Measurements from ENCODE around the gene SLC9A8.

The SLC9A8 gene

GRCh38 chr20:49905415-49906091, 92.9 kb downstream of the SLC9A8 start:
- no peak for DNase-seq (ENCODE audit: extremely low read depth, low read depth)
- TF ChIP-seq, protein P1, sequence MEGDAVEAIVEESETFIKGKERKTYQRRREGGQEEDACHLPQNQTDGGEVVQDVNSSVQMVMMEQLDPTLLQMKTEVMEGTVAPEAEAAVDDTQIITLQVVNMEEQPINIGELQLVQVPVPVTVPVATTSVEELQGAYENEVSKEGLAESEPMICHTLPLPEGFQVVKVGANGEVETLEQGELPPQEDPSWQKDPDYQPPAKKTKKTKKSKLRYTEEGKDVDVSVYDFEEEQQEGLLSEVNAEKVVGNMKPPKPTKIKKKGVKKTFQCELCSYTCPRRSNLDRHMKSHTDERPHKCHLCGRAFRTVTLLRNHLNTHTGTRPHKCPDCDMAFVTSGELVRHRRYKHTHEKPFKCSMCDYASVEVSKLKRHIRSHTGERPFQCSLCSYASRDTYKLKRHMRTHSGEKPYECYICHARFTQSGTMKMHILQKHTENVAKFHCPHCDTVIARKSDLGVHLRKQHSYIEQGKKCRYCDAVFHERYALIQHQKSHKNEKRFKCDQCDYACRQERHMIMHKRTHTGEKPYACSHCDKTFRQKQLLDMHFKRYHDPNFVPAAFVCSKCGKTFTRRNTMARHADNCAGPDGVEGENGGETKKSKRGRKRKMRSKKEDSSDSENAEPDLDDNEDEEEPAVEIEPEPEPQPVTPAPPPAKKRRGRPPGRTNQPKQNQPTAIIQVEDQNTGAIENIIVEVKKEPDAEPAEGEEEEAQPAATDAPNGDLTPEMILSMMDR (IDR thresholded peaks at IDR 0.05; ENCODE audit: low read depth, low read length): no peak

GRCh38 chr20:49906101-49906604, 93.5 kb downstream of the SLC9A8 start:
- DNase-seq (ENCODE audit: extremely low read depth, low read depth): no peak
- TF ChIP-seq, protein P1 (IDR thresholded peaks at IDR 0.05; ENCODE audit: low read depth, low read length): no peak

DNA sequence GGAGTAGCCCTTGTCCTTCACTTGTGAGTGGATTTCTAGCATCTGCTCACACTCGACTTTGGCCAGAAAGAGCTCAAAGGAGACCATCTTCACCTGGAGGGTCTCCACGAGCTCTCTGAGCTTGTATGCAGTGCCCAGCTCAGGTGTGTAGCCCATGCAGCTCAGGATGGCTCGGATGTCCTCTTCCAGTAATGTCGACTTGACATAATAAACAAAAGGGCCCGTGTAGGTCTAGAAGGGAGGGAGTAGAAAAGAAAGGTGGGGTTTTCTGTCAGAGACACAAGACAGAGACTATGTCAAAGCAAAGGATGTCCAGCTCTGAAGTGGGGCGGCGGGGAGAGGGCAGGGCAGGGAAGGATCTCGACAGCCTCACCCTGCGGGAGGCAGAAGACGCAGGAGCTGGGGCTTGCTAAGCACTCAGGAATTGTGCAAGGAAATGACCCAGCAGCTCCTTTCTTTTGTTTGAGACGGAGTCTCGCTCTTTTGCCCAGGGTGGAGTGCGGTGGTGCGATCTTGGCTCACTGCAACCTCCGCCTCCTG, 94.1 kb downstream of the SLC9A8 start:
- TF ChIP-seq, protein P1 (IDR thresholded peaks at IDR 0.05; ENCODE audit: low read depth, low read length): no peak
- no peak for DNase-seq (ENCODE audit: extremely low read depth, low read depth)

DNA sequence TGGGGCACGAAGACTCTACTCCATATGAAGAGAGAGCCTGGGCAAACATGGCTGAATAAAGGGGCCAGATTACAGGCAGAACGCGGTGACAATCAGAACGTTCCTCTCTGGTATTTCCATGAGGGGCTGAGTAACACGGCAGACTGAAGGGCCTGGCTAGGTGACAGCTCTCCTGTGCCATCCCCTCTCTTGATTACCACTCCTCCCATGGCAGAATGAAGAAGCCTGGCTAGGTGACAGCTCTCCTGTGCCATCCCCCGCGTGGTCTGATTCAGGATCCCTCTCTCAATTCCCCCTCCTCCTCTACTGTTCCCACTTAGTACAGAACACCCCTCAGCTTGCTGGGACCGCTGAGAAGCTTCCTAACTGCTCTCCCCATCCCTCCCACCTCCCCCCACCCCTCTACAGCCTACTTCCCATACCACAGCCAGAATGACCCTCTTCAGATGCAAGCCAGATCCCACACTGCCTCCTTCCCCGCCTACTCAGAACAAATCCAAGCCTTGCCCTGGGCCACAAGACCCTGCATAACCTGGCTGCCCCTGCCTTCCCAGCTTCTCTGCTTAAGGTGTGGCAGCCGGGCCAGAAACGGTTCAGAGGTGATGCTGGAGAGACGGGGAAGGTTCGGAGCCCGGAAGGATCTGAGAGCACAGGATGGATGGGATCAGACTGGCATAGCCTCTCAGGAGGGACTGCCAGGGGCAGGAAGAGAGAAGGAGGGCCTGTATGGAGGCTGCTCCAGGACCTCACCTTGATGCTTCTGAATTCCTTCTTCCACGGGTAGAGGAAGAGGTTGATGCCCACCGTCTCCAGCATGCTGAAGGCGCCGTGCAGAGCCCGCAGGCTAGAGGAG, 95.0 kb downstream of the SLC9A8 start:
- TF ChIP-seq, protein P1 (IDR thresholded peaks at IDR 0.05; ENCODE audit: low read depth, low read length): no peak
- DNase-seq (ENCODE audit: extremely low read depth, low read depth): no peak

- TF ChIP-seq, protein P1 (IDR thresholded peaks at IDR 0.05; ENCODE audit: low read depth, low read length): no peak
Measured at GRCh38 chr20:49908258-49908565, 95.6 kb downstream of the SLC9A8 start.

GRCh38 chr20:49909499-49910339, 97.1 kb downstream of the SLC9A8 start:
- DNase-seq (ENCODE audit: extremely low read depth, low read depth): no peak

More at GRCh38 chr20:49908258-49908565, 95.6 kb downstream of the SLC9A8 start:
- DNase-seq (ENCODE audit: extremely low read depth, low read depth): no peak

More at GRCh38 chr20:49909499-49910339, 97.1 kb downstream of the SLC9A8 start:
- TF ChIP-seq, protein P1 (IDR thresholded peaks at IDR 0.05; ENCODE audit: low read depth, low read length): no peak; the same call in 1 of the 2 replicates

Measured in AG09319 (cell line).